ENCODE measurements around the gene MFRP.

- TF ChIP-seq CTCF (conservative IDR thresholded peaks at IDR 0.05 in 1 of 2, IDR thresholded peaks at IDR 0.05 in 1 of 2; ENCODE audit: low read depth in 1 of 2, low read length in 2 of 2) (no peak), EZH2 (IDR thresholded peaks at IDR 0.05; ENCODE audit: low read length, missing control alignments) (no peak)
Measured at GRCh38 chr11:119315131-119316015, 31.1 kb downstream of the MFRP start.
